Thyroid gland (tissue), 4 donors: ENCODE measurements around the gene PBX1.

Experiments used
- CTCF ChIP-seq, 6 experiments: fragments of 200-600 bp in 3 of 6; fragments of 450-650 bp in 3 of 6; sonication (generic) in 3 of 6; IDR thresholded peaks; one replicate each; pipeline ENCODE4 v1.5.1; 2016 to 2019; ENCODE audit warnings: antibody characterized with exemption in 6 of 6, mild to moderate bottlenecking in 2 of 6, inconsistent platforms in 1 of 6, moderate library complexity in 1 of 6
- POLR2A ChIP-seq, 2 donors: fragments of 450-650 bp; IDR thresholded peaks; one replicate each; pipeline ENCODE4 v1.6.1; 2017; ENCODE audit warnings: antibody characterized with exemption in 2 of 2, mild to moderate bottlenecking in 2 of 2, moderate library complexity in 1 of 2

DNA sequence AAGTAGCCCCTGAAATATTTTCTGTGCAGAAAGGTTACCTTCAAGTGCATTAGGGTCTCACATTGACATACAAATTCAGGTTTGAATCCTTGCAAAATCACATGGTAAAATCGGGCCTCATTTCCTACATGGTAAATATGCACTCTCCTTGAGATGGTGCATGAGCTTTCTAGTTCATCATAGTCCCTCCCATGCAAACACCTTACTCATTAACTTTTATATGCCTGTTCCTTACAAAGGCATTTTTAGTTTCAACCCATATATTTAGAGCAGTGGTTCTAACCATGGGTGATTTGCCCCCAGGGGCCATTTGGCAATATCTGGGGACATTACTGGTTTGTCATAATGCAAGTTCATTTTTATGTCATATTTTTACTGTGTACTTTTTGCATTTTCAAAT, 37.2 kb downstream of the PBX1 start:
- TF ChIP-seq CTCF (IDR thresholded peaks at IDR 0.05) (no peak), POLR2A (IDR thresholded peaks at IDR 0.05) (no peak)
